ENCODE measurements around the gene NOX3.

The NOX3 gene

GRCh38 chr6:155408981-155409380 lies 46.7 kb downstream of the NOX3 start:
- H3K27ac ChIP-seq (ENCODE audit: low read length): no peak overlapping the region
- no peaks in the 10 kb centered on the region for H3K4me1 ChIP-seq (ENCODE audit: insufficient read depth, low read length)
- H3K27me3 ChIP-seq (ENCODE audit: insufficient read depth, low read length): no peaks in the 10 kb centered on the region
- no peaks in the 10 kb centered on the region for H3K36me3 ChIP-seq (ENCODE audit: insufficient read depth, low read depth, low read length)
- no peak overlapping the region for H3K4me3 ChIP-seq (ENCODE audit: low read length)
- no peak overlapping the region for H3K9ac ChIP-seq (ENCODE audit: low read depth, low read length)
- H3K9me3 ChIP-seq (ENCODE audit: insufficient read depth, low read depth, low read length): no peaks in the 10 kb centered on the region

GRCh38 chr6:155408231-155408630 lies 47.4 kb downstream of the NOX3 start:
- Histone ChIP-seq H3K9me3 (ENCODE audit: insufficient read depth, low read depth, low read length) (no peaks in the 10 kb centered on the region), H3K4me1 (ENCODE audit: insufficient read depth, low read length) (no peaks in the 10 kb centered on the region), H3K36me3 (ENCODE audit: insufficient read depth, low read depth, low read length) (no peaks in the 10 kb centered on the region), H3K4me3 (ENCODE audit: low read length) (no peak overlapping the region), H3K27me3 (ENCODE audit: insufficient read depth, low read length) (no peaks in the 10 kb centered on the region), H3K27ac (ENCODE audit: low read length) (no peak overlapping the region), H3K9ac (ENCODE audit: low read depth, low read length) (no peak overlapping the region)

GRCh38 chr6:155406801-155407200 lies 48.8 kb downstream of the NOX3 start:
- H3K36me3 ChIP-seq (ENCODE audit: insufficient read depth, low read depth, low read length): no peaks in the 10 kb centered on the region
- H3K27ac ChIP-seq (ENCODE audit: low read length): no peak overlapping the region
- no peaks in the 10 kb centered on the region for H3K27me3 ChIP-seq (ENCODE audit: insufficient read depth, low read length)

DNA sequence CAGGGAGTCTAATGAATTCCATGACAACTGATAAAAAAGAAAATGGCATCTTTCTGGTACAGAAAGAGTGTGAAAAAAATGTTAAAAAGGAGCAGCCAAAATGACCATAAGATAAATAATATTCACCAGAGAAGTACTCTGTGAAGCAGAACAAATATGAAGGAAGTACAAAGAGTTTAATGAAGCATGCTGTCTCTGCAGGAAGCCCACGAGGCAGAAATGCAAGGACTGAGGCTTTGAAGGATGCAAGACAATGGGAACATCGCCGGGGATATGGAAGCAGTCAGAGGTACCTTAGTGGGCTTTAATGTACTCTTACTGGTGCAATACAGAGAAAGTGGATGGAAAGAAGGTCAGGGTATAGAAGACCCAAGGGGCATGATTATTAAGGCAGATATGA lies 50.7 kb downstream of the NOX3 start:
- no peak overlapping the region for H3K9ac ChIP-seq (ENCODE audit: low read depth, low read length)
- H3K36me3 ChIP-seq (ENCODE audit: insufficient read depth, low read depth, low read length): no peaks in the 10 kb centered on the region
- no peaks in the 10 kb centered on the region for H3K4me1 ChIP-seq (ENCODE audit: insufficient read depth, low read length)
- H3K9me3 ChIP-seq (ENCODE audit: insufficient read depth, low read depth, low read length): no peaks in the 10 kb centered on the region
- H3K4me3 ChIP-seq (ENCODE audit: low read length): no peak overlapping the region
- H3K27me3 ChIP-seq (ENCODE audit: insufficient read depth, low read length): no peaks in the 10 kb centered on the region
- no peak overlapping the region for H3K27ac ChIP-seq (ENCODE audit: low read length)

More at GRCh38 chr6:155406801-155407200, 48.8 kb downstream of the NOX3 start:
- H3K4me1 ChIP-seq (ENCODE audit: insufficient read depth, low read length): no peaks in the 10 kb centered on the region
- no peak overlapping the region for H3K9ac ChIP-seq (ENCODE audit: low read depth, low read length)
- no peaks in the 10 kb centered on the region for H3K9me3 ChIP-seq (ENCODE audit: insufficient read depth, low read depth, low read length)
- H3K4me3 ChIP-seq (ENCODE audit: low read length): no peak overlapping the region

DNA sequence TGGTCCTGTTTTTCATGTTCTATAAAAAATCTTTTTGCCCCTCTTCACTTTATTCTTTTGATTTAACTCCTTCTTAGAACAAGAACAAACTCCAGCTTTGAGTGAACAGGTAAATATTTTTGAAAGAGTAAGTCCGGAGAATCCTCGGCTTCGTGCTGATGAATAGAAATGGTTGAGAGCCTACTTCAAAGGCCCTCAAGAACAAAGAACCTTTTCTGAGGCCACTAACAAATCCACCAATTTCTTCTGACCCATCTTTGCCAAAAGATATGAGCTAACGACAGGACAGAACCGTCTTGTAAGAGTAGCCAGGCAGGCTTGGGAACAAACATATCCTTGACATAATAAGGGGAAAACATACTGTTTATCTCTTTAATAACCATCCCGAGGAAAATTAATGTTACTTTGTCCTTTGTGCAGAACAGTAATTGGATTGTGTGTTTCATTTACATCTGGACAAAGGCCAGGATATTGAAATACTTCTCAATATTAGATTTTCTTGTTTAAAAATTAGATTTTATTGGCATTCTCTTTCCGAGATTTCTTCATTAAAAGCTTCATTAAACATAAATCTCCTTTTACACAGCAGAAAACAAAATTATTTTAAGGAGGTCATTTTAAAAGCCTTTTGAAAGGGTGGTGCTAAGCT lies 52.9 kb downstream of the NOX3 start:
- Histone ChIP-seq H3K4me3 (ENCODE audit: low read length) (no peak overlapping the region), H3K27me3 (ENCODE audit: insufficient read depth, low read length) (no peaks in the 10 kb centered on the region), H3K36me3 (ENCODE audit: insufficient read depth, low read depth, low read length) (no peaks in the 10 kb centered on the region), H3K4me1 (ENCODE audit: insufficient read depth, low read length) (no peaks in the 10 kb centered on the region), H3K9me3 (ENCODE audit: insufficient read depth, low read depth, low read length) (no peaks in the 10 kb centered on the region), H3K27ac (ENCODE audit: low read length) (no peak overlapping the region), H3K9ac (ENCODE audit: low read depth, low read length) (no peak overlapping the region)

DNA sequence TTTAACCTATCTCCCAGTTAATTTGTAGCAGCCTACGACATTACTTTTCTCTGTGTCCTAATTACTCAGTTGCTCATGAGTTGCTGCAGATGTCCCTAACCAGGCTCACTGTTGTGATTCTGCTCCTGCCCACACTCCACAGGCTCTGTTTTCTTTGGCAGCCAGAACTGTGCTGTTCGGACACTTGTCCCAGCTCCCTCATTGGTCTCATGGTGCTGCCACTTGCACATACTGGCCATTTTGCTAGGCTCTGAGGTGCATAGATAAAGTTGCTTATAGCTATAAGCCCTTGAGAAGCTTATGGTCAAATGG lies 55.0 kb downstream of the NOX3 start:
- no peaks in the 10 kb centered on the region for H3K27me3 ChIP-seq (ENCODE audit: insufficient read depth, low read length)
- no peak overlapping the region for H3K27ac ChIP-seq (ENCODE audit: low read length)
- H3K9ac ChIP-seq (ENCODE audit: low read depth, low read length): no peak overlapping the region
- no peaks in the 10 kb centered on the region for H3K4me1 ChIP-seq (ENCODE audit: insufficient read depth, low read length)
- no peaks in the 10 kb centered on the region for H3K9me3 ChIP-seq (ENCODE audit: insufficient read depth, low read depth, low read length)
- no peaks in the 10 kb centered on the region for H3K36me3 ChIP-seq (ENCODE audit: insufficient read depth, low read depth, low read length)
- H3K4me3 ChIP-seq (ENCODE audit: low read length): no peak overlapping the region

GRCh38 chr6:155399745-155400653 lies 55.6 kb downstream of the NOX3 start:
- no peaks in the 10 kb centered on the region for H3K27me3 ChIP-seq (ENCODE audit: insufficient read depth, low read length)
- no peak overlapping the region for H3K27ac ChIP-seq (ENCODE audit: low read length)
- H3K36me3 ChIP-seq (ENCODE audit: insufficient read depth, low read depth, low read length): no peaks in the 10 kb centered on the region
- no peak overlapping the region for H3K9ac ChIP-seq (ENCODE audit: low read depth, low read length)
- H3K4me3 ChIP-seq (ENCODE audit: low read length): no peak overlapping the region
- no peaks in the 10 kb centered on the region for H3K9me3 ChIP-seq (ENCODE audit: insufficient read depth, low read depth, low read length)
- no peaks in the 10 kb centered on the region for H3K4me1 ChIP-seq (ENCODE audit: insufficient read depth, low read length)

DNA sequence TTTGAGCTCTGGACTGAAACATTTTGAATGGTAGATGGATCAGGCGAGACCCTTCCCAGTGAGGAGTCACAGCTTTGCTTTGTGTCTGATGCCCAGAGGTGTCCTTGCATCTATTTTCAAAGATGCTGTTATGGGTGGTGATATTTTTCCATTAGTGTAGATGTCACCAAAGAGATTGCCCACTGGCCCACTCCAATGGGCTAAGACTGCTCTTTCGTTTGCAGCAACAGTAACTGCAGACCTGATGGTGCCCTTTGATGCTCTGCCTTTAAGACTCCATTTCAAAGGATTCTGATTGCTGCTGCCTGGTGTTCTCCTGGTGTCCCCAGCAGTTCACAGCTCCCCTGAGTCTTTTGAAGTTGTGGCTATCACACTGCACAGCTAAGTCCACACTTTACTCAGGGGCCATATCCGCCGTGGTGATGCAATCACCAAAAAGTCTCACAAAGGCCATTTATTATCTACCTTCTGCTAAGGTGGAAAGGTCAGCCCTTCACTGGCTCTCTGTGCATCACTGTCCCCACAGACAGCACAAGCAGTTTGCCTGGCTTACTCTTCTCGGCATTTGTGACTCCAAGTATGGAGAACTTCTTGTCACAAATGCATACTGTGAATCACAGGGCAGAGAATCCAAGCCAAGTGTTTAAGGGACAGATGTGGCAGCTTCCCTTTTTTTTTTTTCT lies 56.4 kb downstream of the NOX3 start:
- Histone ChIP-seq H3K4me1 (ENCODE audit: insufficient read depth, low read length) (no peaks in the 10 kb centered on the region; the same call in 1 of the 2 replicates), H3K4me3 (ENCODE audit: low read length) (no peak overlapping the region), H3K27ac (ENCODE audit: low read length) (no peak overlapping the region), H3K9me3 (ENCODE audit: insufficient read depth, low read depth, low read length) (no peaks in the 10 kb centered on the region), H3K27me3 (ENCODE audit: insufficient read depth, low read length) (no peaks in the 10 kb centered on the region), H3K9ac (ENCODE audit: low read depth, low read length) (no peak overlapping the region), H3K36me3 (ENCODE audit: insufficient read depth, low read depth, low read length) (no peaks in the 10 kb centered on the region)

DNA sequence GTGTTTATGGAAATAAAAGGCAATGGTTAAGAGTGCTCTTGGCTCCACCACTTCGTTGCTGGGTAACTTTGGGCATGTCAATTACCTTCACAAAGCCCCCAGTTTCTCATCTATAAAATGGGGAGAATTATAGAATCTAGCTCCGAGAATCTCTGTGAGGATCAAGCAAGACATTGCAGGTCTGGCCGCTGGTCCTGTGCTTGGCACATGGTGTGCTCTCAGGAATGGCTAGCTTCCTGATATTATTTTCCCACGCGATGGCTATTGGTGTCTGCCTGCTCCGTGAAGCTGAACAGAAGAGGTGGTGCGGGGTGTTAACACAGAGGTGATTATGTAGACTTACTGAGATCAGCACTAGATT lies 57.0 kb downstream of the NOX3 start:
- no peaks in the 10 kb centered on the region for H3K9me3 ChIP-seq (ENCODE audit: insufficient read depth, low read depth, low read length)
- H3K36me3 ChIP-seq (ENCODE audit: insufficient read depth, low read depth, low read length): no peaks in the 10 kb centered on the region
- no peaks in the 10 kb centered on the region for H3K27me3 ChIP-seq (ENCODE audit: insufficient read depth, low read length)
- H3K4me3 ChIP-seq (ENCODE audit: low read length): no peak overlapping the region
- no peak overlapping the region for H3K9ac ChIP-seq (ENCODE audit: low read depth, low read length)
- no peaks in the 10 kb centered on the region; the same call in 1 of the 2 replicates for H3K4me1 ChIP-seq (ENCODE audit: insufficient read depth, low read length)
- no peak overlapping the region for H3K27ac ChIP-seq (ENCODE audit: low read length)

DNA sequence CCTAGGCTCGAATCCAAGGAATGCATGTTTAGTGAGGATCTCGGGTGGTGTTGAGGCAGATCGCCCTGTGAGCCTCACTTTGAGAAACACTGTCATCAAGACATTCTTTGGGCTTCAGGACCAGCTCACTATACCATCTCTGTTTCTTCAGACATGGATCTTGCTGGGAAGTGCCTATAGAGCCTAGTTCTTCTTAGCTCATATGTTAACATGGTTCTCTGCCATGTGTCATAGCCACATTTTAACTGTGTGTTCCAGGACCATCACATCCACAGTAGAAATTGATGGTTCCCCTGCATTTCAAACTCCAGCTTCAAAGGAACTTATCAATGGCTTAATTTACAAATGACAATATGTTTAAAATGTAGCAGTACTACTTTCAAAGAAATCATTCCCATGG lies 57.4 kb downstream of the NOX3 start:
- H3K4me1 ChIP-seq (ENCODE audit: insufficient read depth, low read length): no peaks in the 10 kb centered on the region; the same call in 1 of the 2 replicates
- H3K27ac ChIP-seq (ENCODE audit: low read length): no peak overlapping the region
- no peaks in the 10 kb centered on the region for H3K27me3 ChIP-seq (ENCODE audit: insufficient read depth, low read length)
- no peak overlapping the region for H3K4me3 ChIP-seq (ENCODE audit: low read length)
- H3K9ac ChIP-seq (ENCODE audit: low read depth, low read length): no peak overlapping the region
- no peaks in the 10 kb centered on the region for H3K36me3 ChIP-seq (ENCODE audit: insufficient read depth, low read depth, low read length)
- no peaks in the 10 kb centered on the region for H3K9me3 ChIP-seq (ENCODE audit: insufficient read depth, low read depth, low read length)

GRCh38 chr6:155397172-155397705 lies 58.4 kb downstream of the NOX3 start:
- no peaks in the 10 kb centered on the region for H3K36me3 ChIP-seq (ENCODE audit: insufficient read depth, low read depth, low read length)
- no peaks in the 10 kb centered on the region for H3K9me3 ChIP-seq (ENCODE audit: insufficient read depth, low read depth, low read length)
- no peak overlapping the region for H3K4me3 ChIP-seq (ENCODE audit: low read length)
- H3K9ac ChIP-seq (ENCODE audit: low read depth, low read length): no peak overlapping the region
- no peak overlapping the region for H3K27ac ChIP-seq (ENCODE audit: low read length)
- no peaks in the 10 kb centered on the region; the same call in 1 of the 2 replicates for H3K4me1 ChIP-seq (ENCODE audit: insufficient read depth, low read length)
- no peaks in the 10 kb centered on the region for H3K27me3 ChIP-seq (ENCODE audit: insufficient read depth, low read length)

Data from iPS-20b (cell line).